ENCODE measurements around the gene CEMIP.

CEMIP gene

DNA sequence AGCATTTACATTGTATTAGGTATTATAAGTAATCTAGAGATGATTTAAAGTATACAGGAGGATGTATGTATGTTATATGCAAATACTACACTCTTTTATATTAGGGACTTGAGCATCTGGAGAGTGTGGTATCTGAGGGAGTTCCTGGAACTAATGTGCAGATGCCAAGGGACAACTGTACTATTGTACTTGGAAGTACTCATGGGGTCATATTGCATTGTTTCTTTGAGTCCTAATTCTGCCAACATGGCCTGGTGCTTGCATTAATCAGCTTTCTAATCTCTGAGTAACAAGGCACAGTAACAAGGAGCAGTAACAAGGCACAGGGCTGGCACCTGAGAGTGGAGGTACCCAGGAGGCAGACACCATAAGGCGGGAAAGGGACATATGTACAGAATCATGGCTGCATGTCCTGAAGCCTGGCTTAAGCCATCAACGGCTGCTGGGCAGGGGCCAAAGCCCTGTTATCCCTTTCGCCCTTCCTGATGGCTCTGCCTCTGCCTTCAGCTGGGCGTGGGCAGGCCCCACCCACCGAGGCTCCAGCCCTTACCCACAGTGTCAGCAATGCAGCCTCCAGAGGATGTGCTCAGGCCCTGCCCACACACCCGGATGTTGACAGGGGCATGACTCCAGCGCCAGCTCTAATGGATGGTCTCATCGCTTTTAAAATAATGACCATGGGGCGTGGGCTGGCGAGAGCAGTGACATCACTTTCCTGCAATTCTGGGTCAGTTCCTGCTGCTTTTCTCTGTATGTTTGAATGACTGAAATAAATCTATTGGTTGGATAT lies 22.9 kb downstream of the CEMIP start:
- DNase-seq (ENCODE audit: low read depth in 2 of 2), result peak in 1 of 2 donors; percentile 52
- H3K4me3 ChIP-seq (replicated peaks in 1 of 2; ENCODE audit: low read depth in 2 of 2, low read length in 2 of 2), result no peak overlapping the region
- TF ChIP-seq, protein P1, sequence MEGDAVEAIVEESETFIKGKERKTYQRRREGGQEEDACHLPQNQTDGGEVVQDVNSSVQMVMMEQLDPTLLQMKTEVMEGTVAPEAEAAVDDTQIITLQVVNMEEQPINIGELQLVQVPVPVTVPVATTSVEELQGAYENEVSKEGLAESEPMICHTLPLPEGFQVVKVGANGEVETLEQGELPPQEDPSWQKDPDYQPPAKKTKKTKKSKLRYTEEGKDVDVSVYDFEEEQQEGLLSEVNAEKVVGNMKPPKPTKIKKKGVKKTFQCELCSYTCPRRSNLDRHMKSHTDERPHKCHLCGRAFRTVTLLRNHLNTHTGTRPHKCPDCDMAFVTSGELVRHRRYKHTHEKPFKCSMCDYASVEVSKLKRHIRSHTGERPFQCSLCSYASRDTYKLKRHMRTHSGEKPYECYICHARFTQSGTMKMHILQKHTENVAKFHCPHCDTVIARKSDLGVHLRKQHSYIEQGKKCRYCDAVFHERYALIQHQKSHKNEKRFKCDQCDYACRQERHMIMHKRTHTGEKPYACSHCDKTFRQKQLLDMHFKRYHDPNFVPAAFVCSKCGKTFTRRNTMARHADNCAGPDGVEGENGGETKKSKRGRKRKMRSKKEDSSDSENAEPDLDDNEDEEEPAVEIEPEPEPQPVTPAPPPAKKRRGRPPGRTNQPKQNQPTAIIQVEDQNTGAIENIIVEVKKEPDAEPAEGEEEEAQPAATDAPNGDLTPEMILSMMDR (IDR thresholded peaks at IDR 0.05; ENCODE audit: low read depth, low read length), result no peak

DNA sequence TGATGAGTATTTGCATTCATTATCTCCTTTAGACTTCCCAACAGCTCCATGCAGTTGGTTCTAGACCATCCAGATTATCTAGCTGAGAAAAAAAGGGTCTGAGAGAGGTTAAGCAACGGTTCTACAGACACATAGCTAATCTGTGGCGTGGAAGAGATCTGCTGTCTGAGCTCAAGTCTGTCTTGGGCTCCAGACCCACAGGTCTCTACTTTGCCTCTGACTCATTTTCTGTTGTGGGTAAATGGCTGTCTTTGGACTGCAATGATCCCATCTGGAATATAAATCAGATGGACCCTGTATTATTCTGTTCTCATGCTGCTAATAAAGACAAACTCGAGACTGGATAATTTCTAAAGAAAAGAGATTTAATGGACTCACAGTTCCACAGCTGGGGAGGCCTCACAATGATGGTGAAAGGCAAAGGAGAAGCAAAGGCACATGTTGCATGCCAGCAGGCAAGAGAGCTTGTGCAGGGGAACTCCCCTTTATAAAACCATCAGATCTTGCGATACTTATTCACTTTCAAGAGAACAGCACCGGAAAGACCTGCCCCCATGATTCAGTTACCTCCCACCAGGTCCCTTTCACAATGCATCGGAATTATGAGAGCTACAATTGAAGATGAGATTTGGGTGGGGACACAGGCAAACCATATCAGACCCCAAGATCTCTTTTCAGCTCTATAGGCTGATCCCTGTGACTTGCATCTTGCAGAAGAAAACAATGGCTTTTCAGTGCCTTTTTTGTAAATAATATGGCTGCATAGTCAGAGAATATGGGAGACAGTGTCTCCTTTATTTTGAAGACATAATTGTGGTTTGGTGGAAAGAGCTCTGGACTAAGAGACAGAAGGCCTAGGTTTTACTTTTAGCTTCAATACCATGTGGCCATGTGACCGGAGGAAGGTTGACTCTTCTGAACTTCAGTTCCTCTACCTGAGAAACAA lies 24.7 kb downstream of the CEMIP start:
- TF ChIP-seq, protein P1 (IDR thresholded peaks at IDR 0.05; ENCODE audit: low read depth, low read length), result no peak
- H3K4me3 ChIP-seq (replicated peaks in 1 of 2; ENCODE audit: low read depth in 2 of 2, low read length in 2 of 2), result no peak overlapping the region
- DNase-seq (ENCODE audit: low read depth in 2 of 2), result no peak

DNA sequence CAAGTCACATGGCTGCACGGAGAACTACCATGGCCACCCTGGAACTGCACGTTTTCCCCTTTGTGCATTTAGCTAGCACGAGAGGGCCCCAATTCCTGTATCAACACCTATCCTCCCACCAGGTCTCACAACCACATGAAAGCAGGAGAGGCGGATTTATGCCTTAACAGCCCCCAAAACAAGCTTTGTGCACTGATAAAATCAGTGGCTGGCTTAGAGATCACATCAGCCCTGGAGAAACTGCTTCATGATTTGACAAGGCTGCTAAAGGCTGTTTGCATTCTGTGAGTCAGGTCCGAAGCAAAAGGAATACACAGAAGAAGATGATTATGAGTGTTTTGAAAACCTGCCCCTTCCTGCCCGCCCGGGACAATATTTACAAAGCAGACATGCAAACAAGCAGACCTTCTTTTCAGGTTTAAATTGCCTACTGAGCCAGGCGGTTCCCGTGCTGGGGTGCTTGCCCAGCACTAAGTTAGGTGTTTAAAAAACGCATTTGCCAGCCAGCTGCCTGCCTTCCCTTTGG lies 25.9 kb downstream of the CEMIP start:
- TF ChIP-seq, protein P1 (IDR thresholded peaks at IDR 0.05; ENCODE audit: low read depth, low read length), result no peak
- H3K4me3 ChIP-seq (replicated peaks in 1 of 2; ENCODE audit: low read depth in 2 of 2, low read length in 2 of 2), result no peak overlapping the region
- DNase-seq (ENCODE audit: low read depth in 2 of 2), result no peak

GRCh38 chr15:80811781-80812315 lies 32.7 kb downstream of the CEMIP start:
- TF ChIP-seq, protein P1 (IDR thresholded peaks at IDR 0.05; ENCODE audit: low read depth, low read length), result no peak
- no peak overlapping the region for H3K4me3 ChIP-seq (replicated peaks in 1 of 2; ENCODE audit: low read depth in 2 of 2, low read length in 2 of 2)
- no peak for DNase-seq (ENCODE audit: low read depth in 2 of 2)

- TF ChIP-seq, protein P1 (IDR thresholded peaks at IDR 0.05; ENCODE audit: low read depth, low read length), result no peak
- H3K4me3 ChIP-seq (replicated peaks in 1 of 2; ENCODE audit: low read depth in 2 of 2, low read length in 2 of 2), result no peak overlapping the region
- DNase-seq (ENCODE audit: low read depth in 2 of 2), result no peak
Observed at GRCh38 chr15:80815106-80815505, 35.9 kb downstream of the CEMIP start.

DNA sequence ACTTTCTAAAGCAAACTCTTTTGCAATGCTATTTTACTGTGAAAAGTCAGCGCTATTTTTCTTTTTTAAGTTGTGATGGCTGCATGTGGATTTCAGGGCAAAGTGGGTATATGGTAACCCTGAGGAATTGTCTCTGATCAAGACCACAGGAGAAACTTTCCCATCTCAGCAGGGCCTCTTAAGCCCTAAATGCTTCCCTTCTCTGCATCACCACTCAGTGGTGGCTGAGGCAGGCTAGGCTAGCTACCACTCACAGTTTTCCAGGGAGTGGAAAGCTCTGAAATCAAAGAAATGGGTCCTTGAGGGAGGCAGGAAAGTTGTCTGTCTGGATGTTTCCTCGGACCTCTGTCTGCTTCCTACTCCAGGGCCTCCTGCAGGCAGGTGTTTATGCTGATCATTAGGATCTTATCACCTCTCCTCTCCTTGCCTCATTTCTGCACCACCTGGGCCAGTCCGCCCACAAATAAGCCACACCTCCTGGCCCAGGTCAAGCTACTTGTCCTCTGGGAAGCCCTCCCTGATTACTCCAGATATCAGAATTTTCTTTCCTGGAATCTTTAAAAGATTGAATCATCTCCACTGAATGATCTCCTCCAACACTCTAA lies 37.0 kb downstream of the CEMIP start:
- no peak overlapping the region for H3K4me3 ChIP-seq (replicated peaks in 1 of 2; ENCODE audit: low read depth in 2 of 2, low read length in 2 of 2)
- TF ChIP-seq, protein P1 (IDR thresholded peaks at IDR 0.05; ENCODE audit: low read depth, low read length), result no peak
- DNase-seq (ENCODE audit: low read depth in 2 of 2), result no peak

Measured in cardiac fibroblast (primary cell).